22Rv1 (cell line): ENCODE results near the gene PACSIN1.

ENCODE experiments used
- H3K27ac ChIP-seq: fragments of 450-650 bp; 2 replicates; pipeline ENCODE4 v1.5.1; 2017
- CTCF ChIP-seq: fragments of 450-650 bp; IDR thresholded peaks from 2 replicates; pipeline ENCODE4 v1.5.1; 2017; ENCODE audit warnings: mild to moderate bottlenecking
- ZFX ChIP-seq: fragments of 450-650 bp; IDR thresholded peaks from 2 replicates; pipeline ENCODE4 v1.6.1; 2017; ENCODE audit warnings: antibody characterized with exemption, borderline replicate concordance

PACSIN1 gene

GRCh38 chr6:34535646-34536045 is 69.8 kb downstream of the PACSIN1 start:
- TF ChIP-seq CTCF = no peak
- TF ChIP-seq ZFX = no peak
- H3K27ac ChIP-seq = peak overlapping the region; percentile 99

DNA sequence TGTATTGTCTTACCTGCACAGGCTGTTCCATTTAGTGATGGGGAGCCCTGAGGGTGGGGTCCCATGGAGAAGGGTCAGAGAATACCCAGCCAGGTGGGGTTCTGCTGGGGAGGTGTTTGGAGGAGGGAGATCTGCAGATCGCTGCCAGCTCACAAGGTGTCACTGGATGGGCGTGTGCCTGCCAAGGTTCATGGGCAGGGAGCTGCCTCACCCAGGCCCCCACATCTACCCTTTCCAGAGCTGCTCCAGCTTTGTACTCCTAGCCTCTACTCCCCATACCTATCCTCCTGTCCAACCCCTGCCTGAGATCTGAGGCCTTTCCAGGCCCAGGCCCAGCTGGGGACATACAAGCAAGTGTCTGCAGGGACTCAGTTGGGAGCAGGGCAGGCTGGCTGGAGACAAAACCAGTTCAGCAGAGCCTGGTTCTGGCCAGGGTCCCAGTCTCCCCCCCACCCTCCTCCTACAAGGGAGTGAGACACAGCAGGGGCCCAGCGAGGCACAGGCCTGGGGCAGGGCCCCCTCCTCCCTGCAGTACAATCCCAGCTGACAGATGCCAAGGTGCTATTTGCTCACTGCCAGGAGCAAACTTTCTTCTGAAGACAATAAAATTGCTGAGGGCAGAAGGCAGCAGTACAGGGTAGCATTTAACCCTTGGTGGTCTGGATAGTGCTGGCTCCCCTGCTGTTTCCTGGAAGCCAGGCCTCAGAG is 70.5 kb downstream of the PACSIN1 start:
- peak overlapping the region; percentile 99 for H3K27ac ChIP-seq
- no peak for TF ChIP-seq CTCF
- no peak for TF ChIP-seq ZFX

DNA sequence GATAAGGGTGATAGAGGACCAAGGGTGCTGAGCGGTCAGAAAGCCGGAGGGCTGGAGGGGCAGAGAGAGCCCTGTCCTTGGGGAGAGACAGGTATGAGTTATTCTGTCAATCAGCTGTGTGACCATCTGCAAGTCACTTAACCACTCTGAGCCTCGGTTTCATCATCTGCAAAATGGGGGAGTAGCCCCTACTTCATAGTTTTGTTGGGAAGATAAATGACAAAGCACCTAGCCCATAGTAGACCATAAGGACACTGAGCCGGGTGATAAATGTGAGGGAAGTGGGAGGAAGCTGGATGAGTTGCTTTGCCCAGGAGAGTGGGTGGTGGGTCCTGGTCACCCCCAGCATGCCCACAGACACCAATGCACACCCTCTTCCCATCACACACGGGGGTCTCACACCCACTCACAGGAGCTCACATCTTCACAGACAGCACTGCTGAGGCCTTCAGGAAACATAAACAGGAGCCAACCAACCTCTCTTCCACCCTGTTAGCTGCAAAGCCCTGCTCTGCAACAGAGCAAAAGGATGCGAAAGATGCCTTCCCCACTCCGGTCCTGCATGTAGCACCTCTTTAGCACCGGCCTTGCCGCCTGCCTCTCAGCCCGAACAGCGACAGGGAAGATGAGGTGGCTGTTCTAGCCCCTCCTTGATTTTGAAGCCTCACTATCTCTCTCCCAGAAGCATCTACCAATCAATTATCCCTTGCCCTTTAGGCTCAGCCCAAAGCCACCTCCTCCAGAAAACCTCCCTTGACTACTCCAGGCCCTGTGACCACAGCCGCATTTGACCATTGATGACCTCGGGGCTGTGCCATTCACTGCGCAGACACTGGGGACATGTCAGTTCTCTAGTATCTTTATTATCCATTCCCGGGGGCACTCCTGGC is 71.3 kb downstream of the PACSIN1 start:
- TF ChIP-seq CTCF = no peak
- no peak for TF ChIP-seq ZFX
- peak overlapping the region; percentile 99 for H3K27ac ChIP-seq

DNA sequence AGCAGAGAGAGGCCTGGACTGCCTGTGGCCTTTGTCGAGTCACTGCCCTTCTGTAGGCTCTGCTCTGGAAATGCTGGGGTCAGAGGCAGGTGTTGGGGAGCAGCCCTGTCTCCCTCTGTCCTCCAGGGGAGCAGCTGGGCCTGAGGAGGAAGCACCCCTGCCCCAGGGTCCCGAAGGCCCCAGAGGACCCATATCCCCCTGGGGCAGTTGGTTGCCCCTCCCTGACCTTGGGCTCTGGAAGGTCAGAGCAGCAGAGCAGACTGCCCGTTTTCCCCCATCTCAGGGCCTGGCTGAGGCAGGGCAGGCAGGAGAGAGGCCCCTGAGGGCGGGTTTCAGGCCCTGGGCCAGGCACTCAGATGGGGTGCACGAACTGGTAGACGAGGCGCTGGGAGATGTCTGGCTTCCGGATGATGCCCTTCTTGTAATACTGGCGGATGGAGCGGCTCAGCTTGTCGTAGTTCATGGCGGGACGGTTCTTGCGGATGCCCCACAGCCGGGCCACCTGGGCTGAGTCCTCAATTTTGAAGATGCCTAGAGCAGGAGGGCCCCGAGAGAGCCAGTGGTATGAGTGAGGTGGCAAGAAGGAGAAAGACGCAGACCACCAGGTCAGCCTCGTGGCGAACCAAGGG is 72.2 kb downstream of the PACSIN1 start:
- no peak for TF ChIP-seq CTCF
- TF ChIP-seq ZFX = no peak
- H3K27ac ChIP-seq = peak overlapping the region; percentile 99

GRCh38 chr6:34538581-34538980 is 72.7 kb downstream of the PACSIN1 start:
- TF ChIP-seq ZFX (no peak), CTCF (no peak)
- peak overlapping the region; percentile 99 for H3K27ac ChIP-seq

DNA sequence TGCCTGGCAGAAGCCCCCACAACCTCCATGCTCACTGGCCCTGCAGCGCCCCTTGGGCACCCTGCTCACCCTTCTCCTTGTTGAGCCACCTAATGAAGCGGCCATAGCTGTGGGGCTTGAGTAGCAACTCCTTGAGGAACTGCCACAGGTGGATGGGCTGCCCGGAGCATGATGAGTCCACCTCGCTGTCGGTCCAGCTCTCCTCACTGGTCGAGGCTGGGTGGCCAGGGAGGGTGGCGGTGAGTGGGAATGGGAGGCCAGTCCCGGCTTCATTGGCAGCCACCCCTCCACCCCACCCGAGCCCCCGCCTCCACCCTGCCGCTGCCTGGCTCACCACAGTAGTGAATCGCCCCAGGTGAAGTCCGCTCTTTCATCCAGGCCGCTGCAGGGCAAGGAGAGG is 73.3 kb downstream of the PACSIN1 start:
- H3K27ac ChIP-seq = peak overlapping the region; percentile 99
- TF ChIP-seq ZFX = no peak
- TF ChIP-seq CTCF = no peak
